ACHN (cell line): ENCODE results near the gene SYCP1.
A peak's percentile ranks its signal among the peaks of the same experiment; 100 is the strongest.
"Not testable (repeated sequence)": the region's sequence is repeated elsewhere in the genome, so short reads cannot be mapped to it uniquely, and the experiment has no call there.

Source experiments
- DNase-seq: peaks from one replicate; pipeline ENCODE4 v3.0.0-alpha.2; 2015
- in situ Hi-C: cut with HindIII; loops from 2 replicates; pipeline ENCODE4 v1.10.0; 2017; ENCODE audit warnings: low sequenced_read_pairs, low pct_ligation_motif_present, low pct_unique_long_range_greater_than_20kb

The SYCP1 gene

GRCh38 chr1:114926607-114927006, 71.9 kb downstream of the SYCP1 start:
- DNase-seq, result no peak
- in situ Hi-C loops, result no loop called here

GRCh38 chr1:114927401-114927800, 72.7 kb downstream of the SYCP1 start:
- DNase-seq, result no peak
- in situ Hi-C loops, result no loop called here

- in situ Hi-C loops, result no loop called here
- peak; percentile 11 for DNase-seq
Observed at GRCh38 chr1:114956570-114956969, 101.9 kb downstream of the SYCP1 start.

- no peak for DNase-seq
- in situ Hi-C loops, result no loop called here
Observed at GRCh38 chr1:114959423-114959822, 104.8 kb downstream of the SYCP1 start.

GRCh38 chr1:114976891-114977290, 122.2 kb downstream of the SYCP1 start:
- in situ Hi-C loops, result no loop called here
- no peak for DNase-seq

- in situ Hi-C loops, result no loop called here
Observed at GRCh38 chr1:114979278-114979891, 124.7 kb downstream of the SYCP1 start.

GRCh38 chr1:114982251-114982650, 127.6 kb downstream of the SYCP1 start:
- in situ Hi-C loops, result no loop called here
- DNase-seq, result no peak

More at GRCh38 chr1:114979278-114979891, 124.7 kb downstream of the SYCP1 start:
- peak; percentile 61 for DNase-seq

- DNase-seq, result no peak
- in situ Hi-C loops, result no loop called here
Observed at GRCh38 chr1:114986286-114986685, 131.6 kb downstream of the SYCP1 start.

GRCh38 chr1:114988095-114988494, 133.4 kb downstream of the SYCP1 start:
- in situ Hi-C loops, result no loop called here
- DNase-seq, result no peak

- in situ Hi-C loops, result no loop called here
- DNase-seq, result no peak
Observed at GRCh38 chr1:114997510-114998289, 143.0 kb downstream of the SYCP1 start.

GRCh38 chr1:115006191-115006590, 151.5 kb downstream of the SYCP1 start:
- in situ Hi-C loops, result no loop called here
- no peak for DNase-seq

- no peak for DNase-seq
- in situ Hi-C loops, result no loop called here
Observed at GRCh38 chr1:115012006-115012405, 157.3 kb downstream of the SYCP1 start.

GRCh38 chr1:115012434-115012833, 157.8 kb downstream of the SYCP1 start:
- in situ Hi-C loops, result no loop called here
- no peak for DNase-seq

GRCh38 chr1:115013792-115014191, 159.1 kb downstream of the SYCP1 start:
- DNase-seq, result no peak
- in situ Hi-C loops, result no loop called here

- in situ Hi-C loops, DNase-seq: not testable (repeated sequence)
Observed at GRCh38 chr1:115019549-115019948, 164.9 kb downstream of the SYCP1 start.

GRCh38 chr1:115021145-115021544, 166.5 kb downstream of the SYCP1 start:
- in situ Hi-C loops, result no loop called here
- DNase-seq, result no peak

- no peak for DNase-seq
- in situ Hi-C loops, result no loop called here
Observed at GRCh38 chr1:115023593-115023992, 168.9 kb downstream of the SYCP1 start.

GRCh38 chr1:115029526-115029925, 174.9 kb downstream of the SYCP1 start, which contains the start of gene TSHB:
TSS of gene TSHB (plus strand) at chr1:115029826. CDS start at chr1:115033363, 3,537 bp downstream.
- in situ Hi-C loops, result no loop called here

GRCh38 chr1:115031595-115031994, 176.9 kb downstream of the SYCP1 start:
- in situ Hi-C loops, result no loop called here
- no peak for DNase-seq

More at GRCh38 chr1:115029526-115029925, 174.9 kb downstream of the SYCP1 start, which contains the start of gene TSHB:
- DNase-seq, result no peak

GRCh38 chr1:115035652-115036051, 181.0 kb downstream of the SYCP1 start:
- DNase-seq, result no peak
- in situ Hi-C loops, result no loop called here
